Neuronal stem cell (in vitro differentiated cells): Measurements from ENCODE around the gene OVCH1.
A peak's percentile ranks its signal among the peaks of the same experiment; 100 is the strongest.
"Not testable (repeated sequence)": the region's sequence is repeated elsewhere in the genome, so short reads cannot be mapped to it uniquely, and the experiment has no call there.

Experiments
- DNase-seq: peaks from one replicate; pipeline ENCODE4 v3.0.0-alpha.2; 2013; ENCODE audit warnings: low spot score
- H2AFZ ChIP-seq: one replicate; pipeline ENCODE4 v1.6.1; 2013; ENCODE audit warnings: mild to moderate bottlenecking, low read length, inconsistent platforms
- H2AK5ac ChIP-seq: 2 replicates; pipeline ENCODE4 v1.6.1; 2013; ENCODE audit warnings: low read depth, mild to moderate bottlenecking, inconsistent platforms, low read length, moderate library complexity, mixed read lengths
- H2BK120ac ChIP-seq: 2 replicates; pipeline ENCODE4 v1.6.1; 2013; ENCODE audit warnings: low read depth, mild to moderate bottlenecking, inconsistent platforms, low read length, moderate library complexity, mixed read lengths
- H2BK12ac ChIP-seq: one replicate; pipeline ENCODE4 v1.6.1; 2013; ENCODE audit warnings: low read length, inconsistent platforms
- H2BK15ac ChIP-seq: 2 replicates; pipeline ENCODE4 v1.6.1; 2013; ENCODE audit warnings: mild to moderate bottlenecking, low read length, inconsistent platforms, mixed read lengths
- H2BK5ac ChIP-seq: one replicate; pipeline ENCODE4 v1.6.1; 2013; ENCODE audit warnings: inconsistent platforms, mild to moderate bottlenecking, low read length, moderate library complexity
- H3K14ac ChIP-seq: one replicate; pipeline ENCODE4 v1.6.1; 2013; ENCODE audit warnings: low read length, inconsistent platforms
- H3K18ac ChIP-seq: 2 replicates; pipeline ENCODE4 v1.6.1; 2013; ENCODE audit warnings: low read length, inconsistent platforms
- H3K23ac ChIP-seq: 2 replicates; pipeline ENCODE4 v1.6.1; 2013; ENCODE audit warnings: low read depth, mild to moderate bottlenecking, mixed read lengths, low read length, inconsistent platforms; ENCODE audit not compliant: poor library complexity
- H3K27ac ChIP-seq: replicated peaks from 3 replicates; pipeline ENCODE4 v1.5.1; 2013; ENCODE audit warnings: low read length, inconsistent platforms
- H3K27me3 ChIP-seq, 3 experiments: 2 replicates each; pipeline ENCODE4 v1.6.1; 2013; ENCODE audit warnings: low read length in 3 of 3, mild to moderate bottlenecking in 2 of 3, inconsistent platforms in 1 of 3, low read depth in 1 of 3, mixed read lengths in 1 of 3, moderate library complexity in 1 of 3; ENCODE audit not compliant: control insufficient read depth in 3 of 3, insufficient read depth in 3 of 3
- H3K36me3 ChIP-seq, 2 donors: replicated peaks in 1 of 2; 2 replicates each; pipeline ENCODE4 v1.6.1; 2013; ENCODE audit warnings: low read length in 2 of 2; ENCODE audit not compliant: control insufficient read depth in 2 of 2, insufficient read depth in 2 of 2
- H3K4ac ChIP-seq: 2 replicates; pipeline ENCODE4 v1.6.1; 2013; ENCODE audit warnings: inconsistent platforms, mild to moderate bottlenecking, low read length, moderate library complexity
- H3K4me1 ChIP-seq, 2 donors: 1 replicate in 1 of 2; 2 replicates in 1 of 2; pipeline ENCODE4 v1.6.1; 2013; ENCODE audit warnings: low read length in 2 of 2, low read depth in 1 of 2; ENCODE audit not compliant: control insufficient read depth in 2 of 2, insufficient read depth in 1 of 2
- H3K4me2 ChIP-seq: one replicate; pipeline ENCODE4 v1.6.1; 2013; ENCODE audit warnings: mild to moderate bottlenecking, low read length, inconsistent platforms; ENCODE audit not compliant: insufficient read depth, poor library complexity, severe bottlenecking
- H3K4me3 ChIP-seq, 2 donors: 2 replicates each; pipeline ENCODE4 v1.5.1; 2013; ENCODE audit warnings: low read length in 2 of 2, mild to moderate bottlenecking in 2 of 2, inconsistent platforms in 1 of 2, moderate library complexity in 1 of 2
- H3K79me1 ChIP-seq: one replicate; pipeline ENCODE4 v1.6.1; 2013; ENCODE audit warnings: low read depth, mild to moderate bottlenecking, inconsistent platforms, low read length, moderate library complexity
- H3K9ac ChIP-seq: one replicate; pipeline ENCODE4 v1.6.1; 2013; ENCODE audit warnings: mild to moderate bottlenecking, low read depth, low read length, inconsistent platforms; ENCODE audit not compliant: poor library complexity
- H3K9me3 ChIP-seq, 2 donors: replicated peaks in 1 of 2; 2 replicates each; pipeline versions ENCODE3 to v1.6.1; 2013; ENCODE audit warnings: low read length in 2 of 2, mild to moderate bottlenecking in 2 of 2, inconsistent platforms in 1 of 2, low read depth in 1 of 2, mixed read lengths in 1 of 2, moderate library complexity in 1 of 2; ENCODE audit not compliant: control insufficient read depth in 2 of 2, insufficient read depth in 1 of 2
- H4K8ac ChIP-seq: one replicate; pipeline ENCODE4 v1.6.1; 2013; ENCODE audit warnings: low read depth, mild to moderate bottlenecking, inconsistent platforms, low read length, moderate library complexity
- H4K91ac ChIP-seq: one replicate; pipeline ENCODE4 v1.6.1; 2013; ENCODE audit warnings: low read length, low read depth, mild to moderate bottlenecking, inconsistent platforms; ENCODE audit not compliant: poor library complexity
- WGBS, 2 donors: extraction: QIAGEN DNeasy Blood & Tissue Kit; methylation state at CpG; one replicate each; pipeline ENCODE4 v1.1.7; 2013; ENCODE audit warnings: missing lambda C conversion rate in 2 of 2, mixed read lengths in 1 of 2; ENCODE audit not compliant: insufficient read length in 2 of 2, insufficient replicate concordance in 1 of 2; ENCODE audit errors: extremely low coverage in 2 of 2; 5-methylcytosine and 5-hydroxymethylcytosine counted together

OVCH1 gene

DNA sequence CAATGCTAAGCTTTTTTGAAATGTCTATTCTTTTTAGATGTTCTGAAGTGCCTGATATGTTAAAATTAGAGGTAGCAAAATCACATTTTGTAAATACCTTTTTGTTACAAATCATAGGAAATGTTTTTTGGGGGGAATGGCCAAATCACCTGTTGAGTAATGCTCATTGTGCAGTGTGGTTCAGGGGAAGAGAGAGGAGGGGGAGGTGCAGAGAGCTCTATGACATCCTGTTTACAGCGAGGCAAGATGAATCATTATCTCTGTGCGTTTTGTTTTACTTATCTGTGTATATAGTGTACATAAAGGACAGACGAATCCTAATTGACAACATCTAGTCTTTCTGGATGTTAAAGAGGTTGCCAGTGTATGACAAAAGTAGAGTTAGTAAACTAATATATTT lies 107.1 kb downstream of the OVCH1 start:
- not testable (repeated sequence) for H2AFZ ChIP-seq, H3K4me2 ChIP-seq, DNase-seq, H2BK5ac ChIP-seq, H3K4me1 ChIP-seq, H2BK15ac ChIP-seq, H3K9me3 ChIP-seq, H3K27ac ChIP-seq, H3K4me3 ChIP-seq, H3K79me1 ChIP-seq, H3K23ac ChIP-seq, H3K18ac ChIP-seq, H2BK120ac ChIP-seq, H4K91ac ChIP-seq, H3K36me3 ChIP-seq, H2BK12ac ChIP-seq, H3K4ac ChIP-seq, H3K27me3 ChIP-seq, H2AK5ac ChIP-seq, H3K14ac ChIP-seq, H3K9ac ChIP-seq, H4K8ac ChIP-seq
- WGBS, 2 donors, result no CpG with 5 or more reads among the region's 3 CpGs

DNA sequence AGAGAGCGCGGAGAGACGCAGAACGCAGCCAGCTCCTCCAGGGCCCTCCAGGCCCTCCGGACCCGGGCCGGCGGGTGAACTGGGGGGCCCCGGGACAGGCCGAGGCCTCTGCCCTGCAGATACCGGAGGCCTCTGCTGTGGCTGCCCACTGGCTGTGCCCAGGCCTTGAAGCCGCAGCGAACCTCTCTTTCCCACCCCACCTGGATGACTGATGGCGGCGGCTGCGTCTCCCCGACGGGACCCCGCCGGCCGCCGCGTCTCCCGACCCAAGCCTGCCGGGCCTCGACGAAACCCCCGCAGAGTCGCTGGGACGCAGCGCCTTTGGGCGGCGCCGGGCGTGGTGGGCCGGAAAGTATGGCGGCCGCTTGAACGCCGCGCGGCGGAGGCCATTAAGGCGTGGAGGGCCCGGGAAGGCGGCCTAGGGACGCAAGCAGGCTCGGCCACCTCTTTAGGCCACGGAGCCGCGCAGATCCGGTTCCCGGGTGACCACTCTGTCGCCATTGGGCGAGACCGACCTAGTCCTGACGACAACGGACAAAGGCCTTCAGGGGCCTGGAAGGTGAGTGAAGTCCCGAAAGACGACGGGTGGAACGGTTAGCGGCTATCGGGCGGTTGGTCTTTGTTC lies 108.1 kb downstream of the OVCH1 start:
- H2BK5ac ChIP-seq, result no peak overlapping the region
- no peak overlapping the region for H4K91ac ChIP-seq
- H3K4ac ChIP-seq, result no peak overlapping the region
- no peak for DNase-seq
- no peak overlapping the region for H3K9ac ChIP-seq
- H3K14ac ChIP-seq, result no peak overlapping the region
- H2BK12ac ChIP-seq, result no peak overlapping the region
- H3K18ac ChIP-seq, result no peak overlapping the region
- H3K36me3 ChIP-seq, result no peaks in the 10 kb centered on the region
- no peak overlapping the region for H2AFZ ChIP-seq
- H3K9me3 ChIP-seq, result no peaks in the 10 kb centered on the region
- no peak overlapping the region for H3K27ac ChIP-seq
- H4K8ac ChIP-seq, result no peak overlapping the region
- H2AK5ac ChIP-seq, result peak overlapping the region; percentile 56
- H3K4me2 ChIP-seq, result no peak overlapping the region
- H2BK15ac ChIP-seq, result no peak overlapping the region
- no peak overlapping the region for H3K4me3 ChIP-seq
- WGBS, 2 donors, result no CpG with 5 or more reads among the region's 65 CpGs
- no peaks in the 10 kb centered on the region for H3K27me3 ChIP-seq
- H2BK120ac ChIP-seq, result no peak overlapping the region
- H3K4me1 ChIP-seq, result no peaks in the 10 kb centered on the region
- no peaks in the 10 kb centered on the region for H3K79me1 ChIP-seq
- H3K23ac ChIP-seq, result no peak overlapping the region

DNA sequence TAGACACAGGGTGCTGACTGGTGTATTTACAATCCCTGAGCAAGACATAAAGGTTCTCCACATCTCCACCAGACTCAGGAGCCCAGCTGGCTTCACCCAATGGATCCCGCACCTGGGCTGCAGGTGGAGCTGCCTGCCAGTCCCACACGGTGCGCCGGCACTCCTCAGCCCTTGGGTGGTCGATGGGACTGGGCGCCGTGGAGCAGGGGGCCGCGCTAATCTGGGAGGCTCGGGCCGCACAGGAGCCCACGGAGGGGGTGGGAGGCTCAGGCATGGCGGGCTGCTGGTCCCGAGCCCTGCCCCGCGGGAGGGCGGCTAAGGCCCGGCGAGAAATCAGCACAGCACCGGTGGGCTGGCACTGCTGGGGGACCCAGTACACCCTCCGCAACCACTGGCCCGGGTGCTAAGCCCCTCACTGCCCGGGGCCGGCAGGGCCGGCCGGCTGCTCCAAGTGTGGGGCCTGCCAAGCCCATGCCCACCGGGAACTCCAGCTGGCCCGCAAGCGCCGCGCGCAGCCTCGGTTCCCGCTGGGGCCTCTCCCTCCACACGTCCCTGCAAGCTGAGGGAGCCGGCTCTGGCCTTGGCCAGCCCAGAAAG lies 111.3 kb downstream of the OVCH1 start:
- not testable (repeated sequence) for H3K14ac ChIP-seq, H2BK12ac ChIP-seq, H3K23ac ChIP-seq, H2BK120ac ChIP-seq, H3K4ac ChIP-seq, H2AK5ac ChIP-seq, H4K91ac ChIP-seq, H3K4me2 ChIP-seq, H3K4me1 ChIP-seq, H3K79me1 ChIP-seq, H3K27ac ChIP-seq, H3K18ac ChIP-seq, H3K9ac ChIP-seq, H2AFZ ChIP-seq, H3K4me3 ChIP-seq, H4K8ac ChIP-seq, H2BK15ac ChIP-seq, DNase-seq, H3K27me3 ChIP-seq, H3K36me3 ChIP-seq, H2BK5ac ChIP-seq, H3K9me3 ChIP-seq
- WGBS, 2 donors, result no CpG with 5 or more reads among the region's 36 CpGs

- not testable (repeated sequence) for H4K91ac ChIP-seq, DNase-seq, H3K4me1 ChIP-seq, H3K36me3 ChIP-seq, H3K18ac ChIP-seq, H3K4ac ChIP-seq, H3K4me3 ChIP-seq, H3K23ac ChIP-seq, H3K9ac ChIP-seq, H2BK15ac ChIP-seq, H2AK5ac ChIP-seq, H3K9me3 ChIP-seq, H3K4me2 ChIP-seq, H3K27ac ChIP-seq, H2BK120ac ChIP-seq, H4K8ac ChIP-seq, H2BK12ac ChIP-seq, H2BK5ac ChIP-seq, H3K79me1 ChIP-seq, H3K27me3 ChIP-seq, H3K14ac ChIP-seq
- peak overlapping the region; percentile 53 for H2AFZ ChIP-seq
- no CpG with 5 or more reads among the region's 17 CpGs for WGBS, 2 donors
Measured at GRCh38 chr12:29385194-29385593, 112.3 kb downstream of the OVCH1 start.
